Lung (tissue), 12 donors: ENCODE results near the gene SIDT2. TPM values are rescaled to one million over a fixed set of nuclear protein-coding genes. Genes with fewer than 3 reads are reported as not detected.

Experiments
- ATAC-seq: fragments of 200-7000 bp; cut with Tn5 transposase; one replicate; pipeline ENCODE4 v1.9.1; 2020; ENCODE audit warnings: moderate number of reproducible peaks; ENCODE audit not compliant: insufficient read depth, low FRiP score
- DNase-seq, 3 donors: peaks; one replicate each; pipeline ENCODE4 v3.0.0-alpha.2; 2013 to 2017
- H3K27ac ChIP-seq, 2 donors: one replicate each; pipeline ENCODE4 v1.5.1; 2013; ENCODE audit warnings: mild to moderate bottlenecking in 2 of 2, moderate library complexity in 2 of 2, control low read depth in 1 of 2, inconsistent platforms in 1 of 2, low read depth in 1 of 2, low read length in 1 of 2
- H3K27me3 ChIP-seq, 3 donors: one replicate each; pipeline ENCODE4 v1.5.1; 2013; ENCODE audit warnings: low read length in 2 of 3; ENCODE audit not compliant: control insufficient read depth in 3 of 3, insufficient read depth in 3 of 3
- H3K36me3 ChIP-seq, 4 donors: one replicate each; pipeline ENCODE4 v1.5.1; 2013; ENCODE audit warnings: low read length in 4 of 4, mild to moderate bottlenecking in 1 of 4, moderate library complexity in 1 of 4; ENCODE audit not compliant: control insufficient read depth in 4 of 4, insufficient read depth in 4 of 4
- H3K4me1 ChIP-seq, 5 donors: one replicate each; pipeline ENCODE4 v1.5.1; 2013; ENCODE audit warnings: low read length in 5 of 5, mild to moderate bottlenecking in 2 of 5, moderate library complexity in 1 of 5; ENCODE audit not compliant: control insufficient read depth in 5 of 5, insufficient read depth in 5 of 5
- H3K4me3 ChIP-seq: one replicate; pipeline ENCODE4 v1.5.1; 2013; ENCODE audit warnings: mild to moderate bottlenecking, control low read depth, moderate library complexity
- H3K9ac ChIP-seq, 2 donors: one replicate each; pipeline ENCODE4 v1.5.1; 2013; ENCODE audit warnings: low read length in 2 of 2, control low read depth in 1 of 2; ENCODE audit not compliant: insufficient read depth in 1 of 2
- H3K9me3 ChIP-seq, 4 donors: one replicate each; pipeline ENCODE4 v1.5.1; 2013; ENCODE audit warnings: low read length in 3 of 4, mild to moderate bottlenecking in 1 of 4, moderate library complexity in 1 of 4; ENCODE audit not compliant: control insufficient read depth in 4 of 4, insufficient read depth in 3 of 4
- CTCF ChIP-seq: IDR thresholded peaks from 2 replicates; pipeline ENCODE4 v1.5.1; 2012; ENCODE audit warnings: mild to moderate bottlenecking; ENCODE audit errors: control extremely low read depth, extremely low read depth
- WGBS, 2 donors: extraction: QIAGEN DNeasy Blood & Tissue Kit; methylation state at CpG; one replicate each; pipeline ENCODE4 v1.1.7; 2013; 5-methylcytosine and 5-hydroxymethylcytosine counted together
- polyA plus RNA-seq, 2 donors: library from polyadenylated mRNA; stranded (reverse); fragments of 200-250 nt; gene quantifications; one replicate each; pipeline ENCODE4 v1.2.1, GENCODE V29; 2013
- total RNA-seq, 2 donors: library from RNA; depleted of rRNA in 1 of 2; stranded (reverse); fragments of >200 nt in 1 of 2; gene quantifications; one replicate each; pipeline ENCODE4 v1.2.1, GENCODE V29; 2014 to 2021
- donor health status: control.
- donor health status: control.
- donor health status: Bipolar disorder and iron deficiency.
- donor health status: healthy.
- donor health status: DM: yes; HTN: yes; CAD: no.

Gene SIDT2
- total and polyA plus RNA-seq, 4 donors = 25.4 to 84.8 (median 38.4) TPM

- no peak for ATAC-seq
- Histone ChIP-seq H3K9me3 (no peaks in the 10 kb centered on the region), H3K4me3 (no peak overlapping the region), H3K27ac (no peak overlapping the region), H3K27me3 (no peaks in the 10 kb centered on the region), H3K36me3 (peaks cover 6 to 69% (median 14%) of the 10 kb centered on the region in 4 donors), H3K9ac (no peak overlapping the region), H3K4me1 (no peaks in the 10 kb centered on the region)
- TF ChIP-seq CTCF = no peak
- DNase-seq = no peak
- 95 to 97% methylated on average over 26 of the region's 26 CpGs for WGBS, 2 donors
Observed at GRCh38 chr11:117191680-117192400, 13.3 kb downstream of the SIDT2 start.

- no peak for ATAC-seq
- no peak for TF ChIP-seq CTCF
- WGBS, 2 donors = 96 to 97% methylated on average over 17 of the region's 17 CpGs
Observed at GRCh38 chr11:117192401-117192875, 13.9 kb downstream of the SIDT2 start.

GRCh38 chr11:117193130-117194020, 14.8 kb downstream of the SIDT2 start:
- H3K27ac ChIP-seq = no peak overlapping the region
- peaks cover 0 to 5% (median 0%) of the 10 kb centered on the region in 5 donors for H3K4me1 ChIP-seq
- no peaks in the 10 kb centered on the region for H3K27me3 ChIP-seq
- H3K4me3 ChIP-seq = no peak overlapping the region
- ATAC-seq (no peak), DNase-seq (no peak)
- H3K9ac ChIP-seq = no peak overlapping the region
- 95 to 97% methylated on average over 15 of the region's 15 CpGs for WGBS, 2 donors
- H3K36me3 ChIP-seq = peaks cover 4 to 58% (median 11%) of the 10 kb centered on the region in 4 donors
- TF ChIP-seq CTCF = no peak
- H3K9me3 ChIP-seq = no peaks in the 10 kb centered on the region

More at GRCh38 chr11:117192401-117192875, 13.9 kb downstream of the SIDT2 start:
- DNase-seq = no peak
- Histone ChIP-seq H3K4me3 (no peak overlapping the region), H3K27ac (no peak overlapping the region), H3K4me1 (no peaks in the 10 kb centered on the region), H3K9ac (no peak overlapping the region), H3K36me3 (peaks cover 4 to 65% (median 13%) of the 10 kb centered on the region in 4 donors), H3K9me3 (no peaks in the 10 kb centered on the region), H3K27me3 (no peaks in the 10 kb centered on the region)
